Right lobe of liver (tissue), 6 donors: ENCODE data around the gene CEP63. TPM values are rescaled to one million over a fixed set of nuclear protein-coding genes. Genes with fewer than 3 reads are reported as not detected.
A peak's percentile ranks its signal among the peaks of the same experiment; 100 is the strongest.

Experiments
- ATAC-seq, 4 donors: fragments of 200-7000 bp; cut with Tn5 transposase; one replicate each; pipeline ENCODE4 v1.9.1; 2020; ENCODE audit warnings: mild to moderate bottlenecking in 4 of 4, moderate library complexity in 4 of 4
- DNase-seq, 3 donors: peaks; one replicate each; pipeline ENCODE4 v3.0.0-alpha.2; 2020
- H3K27ac ChIP-seq, 3 donors: fragments of 200-600 bp; one replicate each; pipeline ENCODE4 v1.8.0; 2022
- H3K27me3 ChIP-seq, 2 donors: fragments of 200-600 bp; one replicate each; pipeline ENCODE4 v1.8.0; 2022
- H3K36me3 ChIP-seq, 4 donors: fragments of 200-600 bp; sonication (generic) in 1 of 4; one replicate each; pipeline versions ENCODE4 v1.5.1 to v1.8.0; 2017 to 2022; ENCODE audit warnings: control low read depth in 1 of 4
- H3K4me1 ChIP-seq, 4 donors: fragments of 200-600 bp; sonication (generic) in 1 of 4; one replicate each; pipeline versions ENCODE4 v1.5.1 to v1.8.0; 2017 to 2022; ENCODE audit warnings: control low read depth in 1 of 4
- H3K4me3 ChIP-seq, 3 donors: fragments of 200-600 bp; one replicate each; pipeline ENCODE4 v1.8.0; 2022
- H3K9me3 ChIP-seq, 4 donors: fragments of 200-600 bp; sonication (generic) in 1 of 4; one replicate each; pipeline versions ENCODE4 v1.5.1 to v1.8.0; 2017 to 2022; ENCODE audit warnings: control low read depth in 1 of 4
- CTCF ChIP-seq, 4 donors: fragments of 200-600 bp in 3 of 4; fragments of 450-650 bp in 1 of 4; IDR thresholded peaks; one replicate each; pipeline versions ENCODE4 v1.5.1 to v1.8.0; 2016 to 2022; ENCODE audit warnings: antibody characterized with exemption in 4 of 4, mild to moderate bottlenecking in 2 of 4
- POLR2A ChIP-seq: fragments of 450-650 bp; IDR thresholded peaks from one replicate; pipeline ENCODE4 v1.6.1; 2017; ENCODE audit warnings: antibody characterized with exemption, mild to moderate bottlenecking
- WGBS: methylation state at CpG from one replicate; pipeline ENCODE4 v1.1.6; 2018; ENCODE audit warnings: low coverage, low lambda C conversion rate; ENCODE audit not compliant: insufficient coverage; ENCODE audit errors: missing lambda C conversion rate; 5-methylcytosine and 5-hydroxymethylcytosine counted together
- intact Hi-C, 2 donors: fragments of 100-400 bp; cut with DNase I; formaldehyde crosslinking; loops; one replicate each; pipeline versions ENCODE4 v1.11.2 to v1.14.1; 2022
- total RNA-seq, 6 experiments: library from RNA; depleted of rRNA in 2 of 6; stranded (reverse); fragments of >200 nt in 2 of 6; fragmentation: NEBNext Ultra II Directional in 3 of 6; extraction: Animal tissue kit (Norgen Biotek cat#: 25700) in 3 of 6; gene quantifications; one replicate each; pipeline versions ENCODE4 v1.1.0 to v1.2.4, GENCODE V29; 2016 to 2023
- donor health status: DM: no; HTN: yes; CAD: no.
- donor health status: DM: no; HTN: no; CAD: no.
- donor health status: DM: no; HTN: no; CAD: no.
- donor health status: DM: no; HTN: yes; CAD: no.
- donor health status: DM: no; HTN: yes; CAD: no.

CEP63 gene
- total RNA-seq, 6 experiments from 2014 or later: 8.7 to 14.4 (median 9.1) TPM

DNA sequence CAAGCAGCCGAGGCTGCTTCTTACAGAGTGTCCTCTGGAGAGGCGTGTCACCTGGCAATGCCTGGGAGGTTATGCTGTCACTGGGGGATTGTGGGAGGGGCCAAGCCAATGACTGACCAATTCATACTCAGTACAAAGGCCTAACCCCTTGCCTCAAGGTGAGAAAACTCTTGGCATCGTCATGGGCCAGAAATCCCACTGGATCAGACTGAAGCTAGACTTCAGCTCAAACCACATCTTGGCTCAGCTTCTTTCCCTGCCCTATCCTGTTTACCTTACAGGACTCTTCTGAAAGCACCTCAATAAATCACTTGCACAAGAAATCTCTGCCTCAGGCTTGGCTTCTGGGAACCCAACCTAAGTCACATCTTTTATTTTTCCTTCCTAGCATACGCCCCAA is 9.6 kb upstream of the CEP63 start:
- Histone ChIP-seq H3K4me3 (no peak overlapping the region), H3K36me3 (peaks cover 0 to 24% (median 9%) of the 10 kb centered on the region in 4 donors), H3K27ac (no peak overlapping the region), H3K4me1 (peaks cover 0 to 35% (median 7%) of the 10 kb centered on the region in 4 donors), H3K27me3 (no peaks in the 10 kb centered on the region), H3K9me3 (no peaks in the 10 kb centered on the region)
- intact Hi-C loops: loop anchor here (10.0 kb wide), 2 partner anchors 92 to 172 kb away; no protein-coding TSS in a partner anchor
- DNase-seq (no peak), ATAC-seq (no peak)
- WGBS: 80% methylated on average over 3 of the region's 4 CpGs
- TF ChIP-seq POLR2A: no peak
- TF ChIP-seq CTCF (IDR thresholded peaks at IDR 0.05): no peak

DNA sequence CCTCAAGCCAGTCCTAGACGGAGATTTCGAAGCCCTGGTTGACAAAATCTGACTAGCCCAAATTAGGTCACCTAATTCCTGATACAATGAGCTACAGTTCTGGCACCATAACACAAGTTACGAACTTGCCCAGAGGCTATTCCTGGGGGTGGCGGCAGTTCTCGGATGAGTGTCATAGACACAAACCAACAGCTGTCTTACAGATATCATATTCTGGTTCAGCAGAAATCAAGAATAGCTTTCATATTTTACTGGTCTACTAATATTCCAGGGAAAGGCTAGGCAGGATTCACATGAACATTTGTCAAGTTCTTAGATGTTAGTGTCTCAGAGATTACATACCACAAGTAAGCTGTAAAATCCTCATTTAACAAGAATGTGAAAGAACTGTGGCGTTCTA is 8.9 kb upstream of the CEP63 start:
- DNase-seq (no peak), ATAC-seq (no peak)
- WGBS: 90% methylated on average over 4 of the region's 6 CpGs
- H3K27me3 ChIP-seq: no peaks in the 10 kb centered on the region
- intact Hi-C loops: loop anchor here (10.0 kb wide), 2 partner anchors 92 to 172 kb away; no protein-coding TSS in a partner anchor
- no peak overlapping the region for H3K27ac ChIP-seq
- TF ChIP-seq POLR2A: no peak
- no peak for TF ChIP-seq CTCF (IDR thresholded peaks at IDR 0.05)
- H3K9me3 ChIP-seq: no peaks in the 10 kb centered on the region
- no peak overlapping the region for H3K4me3 ChIP-seq
- peaks cover 0 to 31% (median 13%) of the 10 kb centered on the region in 4 donors for H3K36me3 ChIP-seq
- H3K4me1 ChIP-seq: peaks cover 0 to 35% (median 7%) of the 10 kb centered on the region in 4 donors

- no peak for DNase-seq
- no peak overlapping the region for H3K4me3 ChIP-seq
- 24% methylated on average over 2 of the region's 2 CpGs for WGBS
Observed at GRCh38 chr3:134477938-134478337, 7.9 kb upstream of the CEP63 start.

DNA sequence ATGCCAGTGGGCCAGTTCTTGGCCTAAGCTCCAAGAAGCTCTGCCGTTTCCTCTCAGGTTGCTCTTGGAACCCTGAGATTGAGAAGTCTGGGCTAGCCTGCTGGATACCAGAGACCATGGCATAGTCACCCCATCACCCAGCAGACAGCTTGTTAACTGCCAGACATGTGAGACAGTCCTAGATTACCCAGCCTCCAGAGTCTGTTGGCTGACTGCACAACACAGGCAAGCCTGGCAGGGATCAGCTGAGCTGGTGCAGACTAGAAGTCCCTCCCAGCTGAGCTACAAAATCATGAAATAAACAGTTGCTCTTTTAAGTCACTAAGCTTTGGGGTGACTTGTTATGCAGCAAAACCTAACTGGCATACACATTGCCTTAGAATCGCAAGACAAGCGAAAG is 5.3 kb upstream of the CEP63 start:
- H3K27me3 ChIP-seq: no peaks in the 10 kb centered on the region
- 100% methylated on average over 1 of the region's 3 CpGs for WGBS
- H3K4me1 ChIP-seq: peaks cover 0 to 27% (median 8%) of the 10 kb centered on the region in 4 donors
- intact Hi-C loops: loop anchor here in 1 of 2 donors (5.0 kb wide), 1 partner anchor 173 kb away; no protein-coding TSS in a partner anchor
- H3K4me3 ChIP-seq: no peak overlapping the region
- no peak for TF ChIP-seq CTCF (IDR thresholded peaks at IDR 0.05)
- ATAC-seq (no peak), DNase-seq (no peak)
- no peaks in the 10 kb centered on the region for H3K9me3 ChIP-seq
- no peak overlapping the region for H3K27ac ChIP-seq
- peaks cover 0 to 34% (median 13%) of the 10 kb centered on the region in 4 donors for H3K36me3 ChIP-seq

More at GRCh38 chr3:134477938-134478337, 7.9 kb upstream of the CEP63 start:
- Histone ChIP-seq H3K9me3 (no peaks in the 10 kb centered on the region), H3K27me3 (no peaks in the 10 kb centered on the region), H3K27ac (no peak overlapping the region), H3K36me3 (peaks cover 0 to 34% (median 13%) of the 10 kb centered on the region in 4 donors), H3K4me1 (peaks cover 0 to 35% (median 7%) of the 10 kb centered on the region in 4 donors)
- peak; percentile 48 to 69 (median 57) for ATAC-seq
- intact Hi-C loops: loop anchor here (10.0 kb wide), 2 partner anchors 93 to 173 kb away; no protein-coding TSS in a partner anchor
- no peak for TF ChIP-seq CTCF (IDR thresholded peaks at IDR 0.05)
- TF ChIP-seq POLR2A: no peak
